Loucy (cell line): ENCODE results near the gene LAMTOR4.

Experiments
- H2AFZ ChIP-seq: fragments of 200-600 bp; sonication (generic); 2 replicates; pipeline ENCODE4 v1.6.0; 2016; ENCODE audit warnings: antibody characterized with exemption, mild to moderate bottlenecking, low read length, moderate library complexity
- H3F3A ChIP-seq: fragments of 200-600 bp; 2 replicates; pipeline ENCODE4 v1.6.0; 2016; ENCODE audit warnings: antibody characterized with exemption, low read depth, mild to moderate bottlenecking
- H3K27me3 ChIP-seq: fragments of 200-600 bp; sonication (generic); 2 replicates; pipeline ENCODE4 v1.6.1; 2014; ENCODE audit warnings: low read length, mild to moderate bottlenecking; ENCODE audit not compliant: insufficient read depth, poor library complexity, severe bottlenecking
- H3K36me3 ChIP-seq: fragments of 200-600 bp; sonication (generic); 2 replicates; pipeline ENCODE4 v1.6.1; 2016; ENCODE audit warnings: low read length; ENCODE audit not compliant: insufficient read depth
- H3K4me1 ChIP-seq: fragments of 200-600 bp; sonication (generic); 2 replicates; pipeline ENCODE4 v1.5.1; 2014; ENCODE audit warnings: low read length, mild to moderate bottlenecking; ENCODE audit not compliant: insufficient read depth, poor library complexity, severe bottlenecking
- H3K4me2 ChIP-seq: fragments of 200-600 bp; sonication (generic); 2 replicates; pipeline ENCODE4 v1.6.0; 2014; ENCODE audit warnings: antibody characterized with exemption, low read length, low read depth, mild to moderate bottlenecking; ENCODE audit not compliant: poor library complexity, severe bottlenecking
- H3K4me3 ChIP-seq: fragments of 200-600 bp; sonication (generic); 2 replicates; pipeline ENCODE4 v1.5.1; 2014; ENCODE audit warnings: low read length, mild to moderate bottlenecking, mixed read lengths; ENCODE audit not compliant: poor library complexity, severe bottlenecking
- H3K79me2 ChIP-seq: fragments of 200-600 bp; sonication (generic); 2 replicates; pipeline ENCODE4 v1.6.1; 2014; ENCODE audit warnings: low read length; ENCODE audit not compliant: insufficient read depth
- H3K9ac ChIP-seq: fragments of 200-600 bp; sonication (generic); 2 replicates; pipeline ENCODE4 v1.6.0; 2014; ENCODE audit warnings: mild to moderate bottlenecking, low read depth, low read length, moderate library complexity; ENCODE audit not compliant: poor library complexity, severe bottlenecking
- H3K9me2 ChIP-seq: fragments of 200-600 bp; sonication (generic); replicated peaks from 2 replicates; pipeline ENCODE4 v1.6.1; 2016; ENCODE audit warnings: low read depth, low read length, mixed read lengths
- H3K9me3 ChIP-seq: fragments of 200-600 bp; sonication (generic); 2 replicates; pipeline ENCODE4 v1.6.1; 2014; ENCODE audit warnings: mild to moderate bottlenecking, antibody characterized with exemption, low read length, low read depth; ENCODE audit not compliant: insufficient read depth
- H4K20me1 ChIP-seq: fragments of 200-600 bp; sonication (generic); 2 replicates; pipeline ENCODE4 v1.6.0; 2014; ENCODE audit warnings: antibody characterized with exemption, low read length, mild to moderate bottlenecking; ENCODE audit not compliant: insufficient read depth, poor library complexity, severe bottlenecking
- EZH2phosphoT487 ChIP-seq: fragments of 200-600 bp; IDR thresholded peaks from 2 replicates; pipeline ENCODE4 v1.6.1; 2018; ENCODE audit warnings: antibody characterized with exemption, mild to moderate bottlenecking, moderate library complexity, borderline replicate concordance
- TF ChIP-seq, protein P1 (sequence below): fragments of 200-600 bp; sonication (generic); conservative IDR thresholded peaks from 2 replicates; pipeline ENCODE4 v1.5.1; 2014; ENCODE audit warnings: mild to moderate bottlenecking, antibody characterized with exemption, low read length

LAMTOR4 gene

GRCh38 chr7:100166317-100166940 lies 17.7 kb downstream of the LAMTOR4 start:
- no peak overlapping the region for H2AFZ ChIP-seq
- no peak overlapping the region for H3K9ac ChIP-seq
- H4K20me1 ChIP-seq: no peaks in the 10 kb centered on the region
- H3K4me2 ChIP-seq: no peak overlapping the region
- H3K9me2 ChIP-seq: no peaks in the 10 kb centered on the region
- H3F3A ChIP-seq: no peaks in the 10 kb centered on the region
- H3K79me2 ChIP-seq: no peaks in the 10 kb centered on the region
- H3K4me3 ChIP-seq: no peak overlapping the region
- TF ChIP-seq EZH2phosphoT487: no peak
- TF ChIP-seq, protein P1, sequence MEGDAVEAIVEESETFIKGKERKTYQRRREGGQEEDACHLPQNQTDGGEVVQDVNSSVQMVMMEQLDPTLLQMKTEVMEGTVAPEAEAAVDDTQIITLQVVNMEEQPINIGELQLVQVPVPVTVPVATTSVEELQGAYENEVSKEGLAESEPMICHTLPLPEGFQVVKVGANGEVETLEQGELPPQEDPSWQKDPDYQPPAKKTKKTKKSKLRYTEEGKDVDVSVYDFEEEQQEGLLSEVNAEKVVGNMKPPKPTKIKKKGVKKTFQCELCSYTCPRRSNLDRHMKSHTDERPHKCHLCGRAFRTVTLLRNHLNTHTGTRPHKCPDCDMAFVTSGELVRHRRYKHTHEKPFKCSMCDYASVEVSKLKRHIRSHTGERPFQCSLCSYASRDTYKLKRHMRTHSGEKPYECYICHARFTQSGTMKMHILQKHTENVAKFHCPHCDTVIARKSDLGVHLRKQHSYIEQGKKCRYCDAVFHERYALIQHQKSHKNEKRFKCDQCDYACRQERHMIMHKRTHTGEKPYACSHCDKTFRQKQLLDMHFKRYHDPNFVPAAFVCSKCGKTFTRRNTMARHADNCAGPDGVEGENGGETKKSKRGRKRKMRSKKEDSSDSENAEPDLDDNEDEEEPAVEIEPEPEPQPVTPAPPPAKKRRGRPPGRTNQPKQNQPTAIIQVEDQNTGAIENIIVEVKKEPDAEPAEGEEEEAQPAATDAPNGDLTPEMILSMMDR: no peak
- H3K27me3 ChIP-seq: no peaks in the 10 kb centered on the region
- H3K9me3 ChIP-seq: no peaks in the 10 kb centered on the region
- peaks cover 5% of the 10 kb centered on the region for H3K4me1 ChIP-seq
- H3K36me3 ChIP-seq: no peaks in the 10 kb centered on the region

GRCh38 chr7:100166970-100167911 lies 18.5 kb downstream of the LAMTOR4 start:
- TF ChIP-seq, protein P1: no peak
- no peak for TF ChIP-seq EZH2phosphoT487
- Histone ChIP-seq H3K9ac (no peak overlapping the region), H4K20me1 (no peaks in the 10 kb centered on the region), H2AFZ (no peak overlapping the region), H3K9me2 (no peaks in the 10 kb centered on the region), H3K4me3 (no peak overlapping the region), H3K36me3 (no peaks in the 10 kb centered on the region), H3K4me1 (peaks cover 5% of the 10 kb centered on the region), H3K27me3 (no peaks in the 10 kb centered on the region), H3F3A (no peaks in the 10 kb centered on the region), H3K4me2 (no peak overlapping the region), H3K9me3 (no peaks in the 10 kb centered on the region), H3K79me2 (no peaks in the 10 kb centered on the region)

- no peaks in the 10 kb centered on the region for H3K36me3 ChIP-seq
- no peaks in the 10 kb centered on the region for H3K9me2 ChIP-seq
- TF ChIP-seq EZH2phosphoT487: no peak
- TF ChIP-seq, protein P1: no peak
- peaks cover 5% of the 10 kb centered on the region for H3K4me1 ChIP-seq
- no peak overlapping the region for H3K9ac ChIP-seq
- H3F3A ChIP-seq: no peaks in the 10 kb centered on the region
- no peaks in the 10 kb centered on the region for H3K79me2 ChIP-seq
- H4K20me1 ChIP-seq: no peaks in the 10 kb centered on the region
- no peak overlapping the region for H3K4me3 ChIP-seq
- H2AFZ ChIP-seq: no peak overlapping the region
- H3K4me2 ChIP-seq: no peak overlapping the region
- H3K27me3 ChIP-seq: no peaks in the 10 kb centered on the region
- H3K9me3 ChIP-seq: no peaks in the 10 kb centered on the region
Observed at GRCh38 chr7:100167912-100168323, 19.2 kb downstream of the LAMTOR4 start.
